Measurements from ENCODE around the gene ZNF516.

Gene ZNF516

DNA sequence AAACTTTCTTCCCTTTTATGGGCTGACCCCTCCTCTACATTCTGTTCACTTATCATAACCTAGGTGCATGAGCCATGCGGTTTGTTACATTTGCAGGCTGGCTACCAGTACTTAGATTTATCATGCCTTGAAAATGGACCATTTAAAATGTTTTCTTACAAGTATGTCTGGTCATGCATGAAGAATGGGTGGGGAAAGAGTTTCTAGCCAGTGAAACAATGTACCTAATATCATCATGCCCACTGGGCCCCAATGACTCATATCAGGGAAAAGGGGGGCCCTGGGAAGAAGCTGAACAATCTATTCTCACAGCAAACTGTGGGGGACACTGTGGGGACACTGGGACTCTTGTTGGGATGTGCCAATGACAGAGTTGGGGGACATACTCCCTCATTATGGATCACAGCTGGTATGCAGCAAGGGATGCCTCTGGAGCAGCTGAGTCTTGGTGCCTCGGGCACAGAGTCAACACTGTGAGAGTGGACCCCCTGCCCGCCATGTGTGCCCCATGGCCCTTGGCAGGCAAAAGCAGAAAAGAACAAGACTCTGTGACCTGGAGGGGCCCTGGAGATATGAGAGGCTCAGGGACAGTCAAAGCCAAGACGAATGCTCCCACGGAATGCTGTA lies 156.3 kb downstream of the ZNF516 start (continued):
- TF ChIP-seq ZNF26 (tag by site-specific recombination; IDR thresholded peaks at IDR 0.05), result no peak
- TF ChIP-seq ZNF558 (tag by site-specific recombination; IDR thresholded peaks at IDR 0.05), result no peak
- no peak for TF ChIP-seq SCRT1 (tag by site-specific recombination; IDR thresholded peaks at IDR 0.05; ENCODE audit: borderline replicate concordance)

DNA sequence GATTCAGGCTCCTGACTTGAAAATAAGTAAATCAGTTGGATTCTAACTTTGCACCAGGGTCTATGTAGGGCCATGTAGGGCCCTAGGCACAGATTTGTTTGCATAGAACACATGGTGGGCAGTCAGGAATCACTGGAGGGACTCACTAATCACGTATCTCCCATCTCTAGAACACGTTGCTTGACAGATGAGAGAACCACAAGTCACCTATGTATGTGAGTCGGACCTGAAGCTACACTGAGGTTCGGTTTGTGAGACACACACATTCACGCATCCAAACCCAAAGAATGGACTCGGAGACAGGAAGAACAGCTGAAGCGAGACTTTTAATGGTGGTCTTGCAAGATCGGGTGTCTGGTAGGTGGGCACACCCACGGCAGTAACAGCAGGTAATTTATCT lies 157.0 kb downstream of the ZNF516 start:
- Histone ChIP-seq H3K4me1 (ENCODE audit: control insufficient read depth, insufficient read depth, low read length) (no peaks in the 10 kb centered on the region), H3K4me3 (ENCODE audit: low read depth, low read length) (no peak overlapping the region), H3K36me3 (ENCODE audit: control insufficient read depth in 2 of 2, insufficient read depth in 1 of 2, low read length in 2 of 2) (no peaks in the 10 kb centered on the region), H3K27ac (ENCODE audit: extremely low read depth, low read depth, low read length) (no peak overlapping the region), H3K9me3 (ENCODE audit: control insufficient read depth, insufficient read depth, low read depth, low read length) (no peaks in the 10 kb centered on the region)
- TF ChIP-seq, protein P1, sequence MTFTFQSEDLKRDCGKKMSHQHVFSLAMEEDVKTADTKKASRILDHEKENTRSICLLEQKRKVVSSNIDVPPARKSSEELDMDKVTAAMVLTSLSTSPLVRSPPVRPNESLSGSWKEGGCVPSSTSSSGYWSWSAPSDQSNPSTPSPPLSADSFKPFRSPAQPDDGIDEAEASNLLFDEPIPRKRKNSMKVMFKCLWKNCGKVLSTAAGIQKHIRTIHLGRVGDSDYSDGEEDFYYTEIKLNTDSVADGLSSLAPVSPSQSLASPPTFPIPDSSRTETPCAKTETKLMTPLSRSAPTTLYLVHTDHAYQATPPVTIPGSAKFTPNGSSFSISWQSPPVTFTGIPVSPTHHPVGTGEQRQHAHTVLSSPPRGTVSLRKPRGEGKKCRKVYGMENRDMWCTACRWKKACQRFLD (tag by site-specific recombination; IDR thresholded peaks at IDR 0.05), result no peak
- TF ChIP-seq ZNF837 (tag by site-specific recombination; IDR thresholded peaks at IDR 0.05) (no peak), ZNF585B (tag by site-specific recombination; IDR thresholded peaks at IDR 0.05) (no peak)
- TF ChIP-seq, protein P2, sequence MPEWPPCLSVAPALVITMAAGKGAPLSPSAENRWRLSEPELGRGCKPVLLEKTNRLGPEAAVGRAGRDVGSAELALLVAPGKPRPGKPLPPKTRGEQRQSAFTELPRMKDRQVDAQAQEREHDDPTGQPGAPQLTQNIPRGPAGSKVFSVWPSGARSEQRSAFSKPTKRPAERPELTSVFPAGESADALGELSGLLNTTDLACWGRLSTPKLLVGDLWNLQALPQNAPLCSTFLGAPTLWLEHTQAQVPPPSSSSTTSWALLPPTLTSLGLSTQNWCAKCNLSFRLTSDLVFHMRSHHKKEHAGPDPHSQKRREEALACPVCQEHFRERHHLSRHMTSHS (tag by site-specific recombination; IDR thresholded peaks at IDR 0.05), result no peak
- ChIA-PET CTCF (no interaction called here), POLR2A (no interaction called here)

DNA sequence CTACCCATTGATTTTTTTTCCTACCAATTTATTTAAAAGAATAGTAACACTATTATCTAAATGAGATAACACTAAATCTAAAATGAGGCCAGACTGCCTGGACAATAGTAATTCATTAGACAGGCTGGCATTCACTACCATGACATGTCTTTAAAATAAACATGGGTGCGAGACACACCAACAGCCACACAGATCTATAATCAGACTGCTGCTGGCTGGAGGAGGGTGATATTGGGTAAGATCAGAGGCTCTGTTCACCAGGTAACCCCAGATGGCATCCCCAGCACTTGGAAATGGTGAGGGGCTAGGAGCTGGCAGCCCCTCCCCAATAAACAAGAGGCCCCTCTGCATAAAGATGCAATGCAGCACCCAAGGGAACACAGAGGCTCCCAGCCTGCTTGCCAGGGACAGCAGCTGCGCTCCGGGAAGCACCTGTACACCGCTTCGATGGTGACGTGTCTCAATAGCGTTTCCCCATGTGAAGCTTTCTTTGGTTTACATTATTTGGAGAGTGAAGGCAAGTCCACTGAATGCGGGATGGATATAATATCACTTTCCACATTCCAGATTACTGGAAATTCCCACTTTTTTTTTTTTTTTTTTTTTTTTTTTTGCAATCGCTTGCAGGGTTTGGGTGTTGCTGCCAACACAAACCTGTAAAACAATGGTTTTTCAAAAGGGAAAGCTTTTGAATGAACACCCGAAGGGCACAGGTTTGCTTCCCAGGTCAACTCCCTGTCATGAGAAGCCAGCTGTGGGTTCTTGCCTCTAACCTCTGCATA lies 159.0 kb downstream of the ZNF516 start:
- ChIA-PET POLR2A (no interaction called here), CTCF (no interaction called here)
- no peaks in the 10 kb centered on the region for H3K36me3 ChIP-seq (ENCODE audit: control insufficient read depth in 2 of 2, insufficient read depth in 1 of 2, low read length in 2 of 2)
- H3K4me1 ChIP-seq (ENCODE audit: control insufficient read depth, insufficient read depth, low read length), result no peaks in the 10 kb centered on the region
- no peaks in the 10 kb centered on the region for H3K9me3 ChIP-seq (ENCODE audit: control insufficient read depth, insufficient read depth, low read depth, low read length)
- no peak overlapping the region for H3K4me3 ChIP-seq (ENCODE audit: low read depth, low read length)
- H3K27ac ChIP-seq (ENCODE audit: extremely low read depth, low read depth, low read length), result no peak overlapping the region
- no peak for TF ChIP-seq HOXA7 (CRISPR knock-in tag; IDR thresholded peaks at IDR 0.05; ENCODE audit: borderline replicate concordance)
- no peak for TF ChIP-seq ZNF610 (tag by site-specific recombination; IDR thresholded peaks at IDR 0.05; ENCODE audit: borderline replicate concordance)
- no peak for TF ChIP-seq ZNF391 (tag by site-specific recombination; IDR thresholded peaks at IDR 0.05; ENCODE audit: borderline replicate concordance, low read depth)
- TF ChIP-seq ZNF311 (tag by site-specific recombination; IDR thresholded peaks at IDR 0.05; ENCODE audit: borderline replicate concordance), result no peak
- TF ChIP-seq ZNF596 (tag by site-specific recombination; IDR thresholded peaks at IDR 0.05), result no peak
- no peak for TF ChIP-seq ZBTB21 (tag by site-specific recombination; IDR thresholded peaks at IDR 0.05)
- no peak for TF ChIP-seq ZNF560 (tag by site-specific recombination; IDR thresholded peaks at IDR 0.05; ENCODE audit: borderline replicate concordance)
- no peak for TF ChIP-seq ZNF747 (tag by site-specific recombination; IDR thresholded peaks at IDR 0.05)
- TF ChIP-seq ZXDB (tag by site-specific recombination; IDR thresholded peaks at IDR 0.05), result no peak
- no peak for TF ChIP-seq ZNF132 (tag by site-specific recombination; IDR thresholded peaks at IDR 0.05; ENCODE audit: borderline replicate concordance)
- TF ChIP-seq, protein P3, sequence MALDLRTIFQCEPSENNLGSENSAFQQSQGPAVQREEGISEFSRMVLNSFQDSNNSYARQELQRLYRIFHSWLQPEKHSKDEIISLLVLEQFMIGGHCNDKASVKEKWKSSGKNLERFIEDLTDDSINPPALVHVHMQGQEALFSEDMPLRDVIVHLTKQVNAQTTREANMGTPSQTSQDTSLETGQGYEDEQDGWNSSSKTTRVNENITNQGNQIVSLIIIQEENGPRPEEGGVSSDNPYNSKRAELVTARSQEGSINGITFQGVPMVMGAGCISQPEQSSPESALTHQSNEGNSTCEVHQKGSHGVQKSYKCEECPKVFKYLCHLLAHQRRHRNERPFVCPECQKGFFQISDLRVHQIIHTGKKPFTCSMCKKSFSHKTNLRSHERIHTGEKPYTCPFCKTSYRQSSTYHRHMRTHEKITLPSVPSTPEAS (tag by site-specific recombination; IDR thresholded peaks at IDR 0.05), result no peak
- no peak for TF ChIP-seq ZNF354C (tag by site-specific recombination; IDR thresholded peaks at IDR 0.05; ENCODE audit: borderline replicate concordance, low read depth)
- no peak for TF ChIP-seq ZNF76 (tag by site-specific recombination; IDR thresholded peaks at IDR 0.05; ENCODE audit: borderline replicate concordance, low read depth)
- TF ChIP-seq ZNF133 (tag by site-specific recombination; IDR thresholded peaks at IDR 0.05), result no peak
- TF ChIP-seq ZNF654 (tag by site-specific recombination; IDR thresholded peaks at IDR 0.05; ENCODE audit: low read depth), result no peak
- no peak for TF ChIP-seq ZNF791 (tag by site-specific recombination; IDR thresholded peaks at IDR 0.05)
- no peak for TF ChIP-seq ZNF138 (tag by site-specific recombination; IDR thresholded peaks at IDR 0.05; ENCODE audit: borderline replicate concordance)
- TF ChIP-seq KLF9 (tag by site-specific recombination; IDR thresholded peaks at IDR 0.05; ENCODE audit: low read depth), result no peak

Data from HEK293 (cell line).